HepG2 (cell line): ENCODE results near the gene BTN1A1. TPM values are rescaled to one million over a fixed set of nuclear protein-coding genes. Genes with fewer than 3 reads are reported as not detected.

Experiments used
- AHR ChIP-seq: IDR thresholded peaks from 2 replicates; pipeline ENCODE4 v1.6.1; 2018; ENCODE audit warnings: missing genetic modification reagents, missing compliant biosample characterization
- ARNT2 ChIP-seq: sonication (generic); formaldehyde crosslinking; IDR thresholded peaks from 2 replicates; pipeline ENCODE4 v1.8.0; 2022; ENCODE audit warnings: mild to moderate bottlenecking, low read depth, missing genetic modification reagents, moderate library complexity
- BRD4 ChIP-seq: sonication (generic); formaldehyde crosslinking; IDR thresholded peaks from 2 replicates; pipeline ENCODE4 v1.4.0; 2020; ENCODE audit warnings: missing genetic modification reagents
- DMTF1 ChIP-seq: sonication (generic); formaldehyde crosslinking; IDR thresholded peaks from 2 replicates; pipeline ENCODE4 v1.4.0; 2020; ENCODE audit warnings: mild to moderate bottlenecking, missing genetic modification reagents
- ERF ChIP-seq: IDR thresholded peaks from 2 replicates; pipeline ENCODE4 v1.6.1; 2018; ENCODE audit warnings: missing biosample characterization, missing genetic modification reagents
- GATA4 ChIP-seq: sonication (generic); IDR thresholded peaks from 2 replicates; pipeline ENCODE4 v1.6.1; 2016; ENCODE audit warnings: antibody characterized with exemption, low read depth, borderline replicate concordance
- HNRNPLL ChIP-seq: fragments of 200-400 bp; formaldehyde crosslinking; IDR thresholded peaks from 2 replicates; pipeline ENCODE4 v1.6.1; 2017; ENCODE audit warnings: mild to moderate bottlenecking, low read depth, low read length; ENCODE audit not compliant: poor library complexity, severe bottlenecking
- IRX3 ChIP-seq: sonication (generic); formaldehyde crosslinking; IDR thresholded peaks from 2 replicates; pipeline ENCODE4 v1.8.1; 2023; ENCODE audit warnings: mild to moderate bottlenecking, low read depth, missing genetic modification reagents, borderline replicate concordance
- JDP2 ChIP-seq: sonication (generic); formaldehyde crosslinking; IDR thresholded peaks from 2 replicates; pipeline ENCODE4 v1.8.1; 2022; ENCODE audit warnings: missing genetic modification reagents, borderline replicate concordance
- KAT7 ChIP-seq: IDR thresholded peaks from 2 replicates; pipeline ENCODE4 v1.6.1; 2018; ENCODE audit warnings: borderline replicate concordance, missing compliant biosample characterization
- KLF15 ChIP-seq: sonication (generic); formaldehyde crosslinking; IDR thresholded peaks from 2 replicates; pipeline ENCODE4 v1.8.1; 2023; ENCODE audit warnings: borderline replicate concordance, mild to moderate bottlenecking, inconsistent platforms, missing genetic modification reagents, mixed read lengths
- NR1H2 ChIP-seq: sonication (generic); formaldehyde crosslinking; IDR thresholded peaks from 2 replicates; pipeline ENCODE4 v1.8.1; 2022; ENCODE audit warnings: low read depth, missing genetic modification reagents, borderline replicate concordance
- NR2F2 ChIP-seq: IDR thresholded peaks from 2 replicates; pipeline ENCODE4 v1.6.1; 2012; ENCODE audit warnings: low read depth, inconsistent platforms, borderline replicate concordance
- PITX1 ChIP-seq: sonication (generic); formaldehyde crosslinking; IDR thresholded peaks from 2 replicates; pipeline ENCODE4 v1.5.1; 2020; ENCODE audit warnings: mild to moderate bottlenecking, missing genetic modification reagents
- RARG ChIP-seq: sonication (generic); formaldehyde crosslinking; IDR thresholded peaks from 2 replicates; pipeline ENCODE4 v1.4.0; 2020; ENCODE audit warnings: low read depth, mild to moderate bottlenecking, missing genetic modification reagents
- SPEN ChIP-seq: sonication (generic); formaldehyde crosslinking; IDR thresholded peaks from 2 replicates; pipeline ENCODE4 v1.5.1; 2020; ENCODE audit warnings: low read depth, mild to moderate bottlenecking, missing genetic modification reagents
- TBL1XR1 ChIP-seq: fragments of 150-350 bp; IDR thresholded peaks from 2 replicates; pipeline ENCODE4 v1.6.1; 2014; ENCODE audit warnings: borderline replicate concordance, low read length; ENCODE audit not compliant: partially characterized antibody
- TFE3 ChIP-seq: IDR thresholded peaks from 2 replicates; pipeline ENCODE4 v1.6.1; 2016
- TP53 ChIP-seq: sonication (generic); formaldehyde crosslinking; conservative IDR thresholded peaks from 2 replicates; pipeline ENCODE4 v1.4.0; 2020; ENCODE audit warnings: missing genetic modification reagents
- ZC3H4 ChIP-seq: sonication (generic); formaldehyde crosslinking; IDR thresholded peaks from 2 replicates; pipeline ENCODE4 v1.4.0; 2020; ENCODE audit warnings: missing genetic modification reagents, borderline replicate concordance
- ZFP41 ChIP-seq: sonication (generic); formaldehyde crosslinking; IDR thresholded peaks from 2 replicates; pipeline ENCODE4 v1.4.0; 2020; ENCODE audit warnings: mild to moderate bottlenecking, missing genetic modification reagents, borderline replicate concordance
- ZNF33A ChIP-seq: sonication (generic); formaldehyde crosslinking; IDR thresholded peaks from 2 replicates; pipeline ENCODE4 v1.5.1; 2020; ENCODE audit warnings: missing genetic modification reagents, mild to moderate bottlenecking, moderate library complexity, borderline replicate concordance
- ZNF414 ChIP-seq: sonication (generic); formaldehyde crosslinking; IDR thresholded peaks from 2 replicates; pipeline ENCODE4 v1.5.0; 2020; ENCODE audit warnings: missing genetic modification reagents
- ZNF614 ChIP-seq: IDR thresholded peaks from 2 replicates; pipeline ENCODE4 v1.6.1; 2018; ENCODE audit warnings: missing biosample characterization, missing genetic modification reagents, inconsistent platforms, borderline replicate concordance
- ZNF660 ChIP-seq: sonication (generic); formaldehyde crosslinking; IDR thresholded peaks from 2 replicates; pipeline ENCODE4 v1.5.1; 2020; ENCODE audit warnings: mild to moderate bottlenecking, low read depth, missing genetic modification reagents, borderline replicate concordance
- ZNF883 ChIP-seq: sonication (generic); formaldehyde crosslinking; IDR thresholded peaks from 2 replicates; pipeline ENCODE4 v1.5.1; 2020; ENCODE audit warnings: mild to moderate bottlenecking, missing genetic modification reagents; ENCODE audit errors: not compliant biosample characterization
- polyA plus RNA-seq, 8 experiments: library from polyadenylated mRNA; depleted of rRNA in 3 of 8; stranded (reverse) in 7 of 8; unstranded in 1 of 8; fragments of >200 nt; fragmentation: Illumina TruSeq in 4 of 8; extraction: Trizol in 4 of 8; gene quantifications; 2 replicates each; pipeline versions ENCODE4 v1.2.1 to v1.2.3, GENCODE V29; 2011 to 2016; ENCODE audit warnings: low read depth in 4 of 8, missing spikeins in 1 of 8, mixed read lengths in 1 of 8; ENCODE audit not compliant: insufficient read depth in 1 of 8
- total RNA-seq, 5 experiments: library from RNA; depleted of rRNA; stranded (reverse); fragments of >200 nt; fragmentation: Illumina TruSeq; extraction: Trizol; gene quantifications; 2 replicates each; pipeline ENCODE4 v1.2.3, GENCODE V29; 2016; ENCODE audit warnings: low read depth in 1 of 5

BTN1A1 gene
- total and polyA plus RNA-seq, 2 of the 13 experiments (the other 11 are each of a cell fraction or from before 2014, with no cell fraction given): 0.04 TPM; not detected in 1

GRCh38 chr6:26520237-26520849 lies 20.2 kb downstream of the BTN1A1 start (continued):
- TF ChIP-seq TFE3 (CRISPR knock-in tag) (peak; percentile 74), RARG (CRISPR knock-in tag) (no peak), PITX1 (peak; percentile 85), ZNF414 (CRISPR knock-in tag) (0 out of 2 replicates have a peak, but pooled peaks have one; percentile 12), ERF (CRISPR knock-in tag) (peak; percentile 67; the same call in 1 of the 2 replicates), IRX3 (CRISPR knock-in tag) (peak; percentile 71; the same call in 1 of the 2 replicates), ZNF883 (CRISPR knock-in tag) (peak; percentile 71), TBL1XR1 (no peak), JDP2 (no peak), GATA4 (no peak), SPEN (CRISPR knock-in tag) (no peak; the same call in 1 of the 2 replicates), ZNF614 (CRISPR knock-in tag) (peak; percentile 83; the same call in 1 of the 2 replicates), ZC3H4 (CRISPR knock-in tag) (peak; percentile 80; the same call in 1 of the 2 replicates), ZNF33A (peak; percentile 14; the same call in 1 of the 2 replicates), NR2F2 (no peak), BRD4 (CRISPR knock-in tag) (no peak), AHR (CRISPR knock-in tag) (peak; percentile 60), ARNT2 (CRISPR knock-in tag) (peak; percentile 83; the same call in 1 of the 2 replicates), NR1H2 (no peak), ZNF660 (CRISPR knock-in tag) (no peak), KLF15 (CRISPR knock-in tag) (no peak), HNRNPLL (peak; percentile 72), TP53 (CRISPR knock-in tag) (no peak), KAT7 (CRISPR knock-in tag) (no peak), DMTF1 (no peak), ZFP41 (CRISPR knock-in tag) (peak; percentile 41; the same call in 1 of the 2 replicates)
